Activated CD4-positive, alpha-beta T cell treated with anti-CD3 and anti-CD28 coated beads, Interleukin-2, amount 50 U/mL, for 1 hour (primary cell): ENCODE data around the gene OST4.

Experiments used
- DNase-seq: peaks from one replicate; pipeline ENCODE4 v3.0.0-alpha.2; 2020

OST4 gene

GRCh38 chr2:27092696-27093429, 21.4 kb upstream of the OST4 start:
- DNase-seq = no peak

GRCh38 chr2:27091746-27092695, 20.6 kb upstream of the OST4 start:
- DNase-seq = no peak

- DNase-seq = no peak
Measured at GRCh38 chr2:27089111-27089954, 17.9 kb upstream of the OST4 start.

GRCh38 chr2:27088634-27089033, 17.2 kb upstream of the OST4 start:
- DNase-seq = no peak

- DNase-seq = no peak
Measured at GRCh38 chr2:27087823-27088410, 16.5 kb upstream of the OST4 start.

- DNase-seq = no peak
Measured at GRCh38 chr2:27086724-27087593, 15.5 kb upstream of the OST4 start, which contains the start of gene KHK. Gene KHK, plus strand, starts transcription at chr2:27086772. Its CDS starts 488 bp downstream, at chr2:27087260.

GRCh38 chr2:27086090-27086723, 14.8 kb upstream of the OST4 start:
- peak; percentile 97 for DNase-seq

GRCh38 chr2:27085673-27086089, 14.2 kb upstream of the OST4 start:
- DNase-seq = peak; percentile 15

GRCh38 chr2:27085062-27085672, 13.7 kb upstream of the OST4 start:
- no peak for DNase-seq

- no peak for DNase-seq
Measured at GRCh38 chr2:27084297-27085061, 13.0 kb upstream of the OST4 start.

GRCh38 chr2:27083410-27084296, 12.2 kb upstream of the OST4 start:
- no peak for DNase-seq

- no peak for DNase-seq
Measured at GRCh38 chr2:27082773-27083409, 11.4 kb upstream of the OST4 start.

GRCh38 chr2:27081984-27082772, 10.7 kb upstream of the OST4 start:
- no peak for DNase-seq

GRCh38 chr2:27080603-27080936, 9.1 kb upstream of the OST4 start:
- no peak for DNase-seq

GRCh38 chr2:27080140-27080469, 8.7 kb upstream of the OST4 start:
- no peak for DNase-seq

- DNase-seq = no peak
Measured at GRCh38 chr2:27079233-27080139, 8.0 kb upstream of the OST4 start.
